Lower lobe of right lung (tissue), 2 donors: ENCODE results near the gene DNAI1. TPM values are rescaled to one million over a fixed set of nuclear protein-coding genes. Genes with fewer than 3 reads are reported as not detected.

Experiments used
- ATAC-seq, 2 donors: fragments of 200-7000 bp; cut with Tn5 transposase; one replicate each; pipeline ENCODE4 v1.9.1; 2020 to 2022; ENCODE audit warnings: mild to moderate bottlenecking in 2 of 2, moderate library complexity in 2 of 2
- DNase-seq: peaks from one replicate; pipeline ENCODE4 v3.0.0-alpha.2; 2020
- H3K27ac ChIP-seq: fragments of 200-600 bp; one replicate; pipeline ENCODE4 v1.8.0; 2022
- H3K27me3 ChIP-seq: fragments of 200-600 bp; one replicate; pipeline ENCODE4 v1.8.0; 2022; ENCODE audit warnings: low read depth
- H3K36me3 ChIP-seq: fragments of 200-600 bp; one replicate; pipeline ENCODE4 v1.8.0; 2022; ENCODE audit warnings: mild to moderate bottlenecking
- H3K4me1 ChIP-seq: fragments of 200-600 bp; one replicate; pipeline ENCODE4 v1.8.0; 2022
- H3K4me3 ChIP-seq: fragments of 200-600 bp; one replicate; pipeline ENCODE4 v1.8.0; 2022; ENCODE audit warnings: mild to moderate bottlenecking
- H3K9me3 ChIP-seq: fragments of 200-600 bp; one replicate; pipeline ENCODE4 v1.8.0; 2022
- intact Hi-C: fragments of 100-400 bp; cut with DNase I; formaldehyde crosslinking; loops from one replicate; pipeline ENCODE4 v1.11.0; 2022
- total RNA-seq: library from RNA; stranded (reverse); fragmentation: NEBNext Ultra II Directional; extraction: Animal tissue kit (Norgen Biotek cat#: 25700); gene quantifications from one replicate; pipeline ENCODE4 v1.2.1, GENCODE V29; 2021
- TF ChIP-seq, protein P1 (sequence below): fragments of 200-600 bp; IDR thresholded peaks from one replicate; pipeline ENCODE4 v1.8.0; 2022; ENCODE audit warnings: antibody characterized with exemption, mild to moderate bottlenecking
- donor health status: DM: no; HTN: yes; CAD: no; lungs with severe emphysema.

Gene DNAI1
- total RNA-seq, 1 donor from 2014 or later: 13.5 TPM

GRCh38 chr9:34443976-34444375 lies 14.6 kb upstream of the DNAI1 start:
- no peak overlapping the region for H3K4me3 ChIP-seq
- H3K27ac ChIP-seq: no peak overlapping the region
- intact Hi-C loops: no loop called here
- H3K27me3 ChIP-seq: no peaks in the 10 kb centered on the region
- peaks cover 28% of the 10 kb centered on the region for H3K4me1 ChIP-seq
- TF ChIP-seq, protein P1, sequence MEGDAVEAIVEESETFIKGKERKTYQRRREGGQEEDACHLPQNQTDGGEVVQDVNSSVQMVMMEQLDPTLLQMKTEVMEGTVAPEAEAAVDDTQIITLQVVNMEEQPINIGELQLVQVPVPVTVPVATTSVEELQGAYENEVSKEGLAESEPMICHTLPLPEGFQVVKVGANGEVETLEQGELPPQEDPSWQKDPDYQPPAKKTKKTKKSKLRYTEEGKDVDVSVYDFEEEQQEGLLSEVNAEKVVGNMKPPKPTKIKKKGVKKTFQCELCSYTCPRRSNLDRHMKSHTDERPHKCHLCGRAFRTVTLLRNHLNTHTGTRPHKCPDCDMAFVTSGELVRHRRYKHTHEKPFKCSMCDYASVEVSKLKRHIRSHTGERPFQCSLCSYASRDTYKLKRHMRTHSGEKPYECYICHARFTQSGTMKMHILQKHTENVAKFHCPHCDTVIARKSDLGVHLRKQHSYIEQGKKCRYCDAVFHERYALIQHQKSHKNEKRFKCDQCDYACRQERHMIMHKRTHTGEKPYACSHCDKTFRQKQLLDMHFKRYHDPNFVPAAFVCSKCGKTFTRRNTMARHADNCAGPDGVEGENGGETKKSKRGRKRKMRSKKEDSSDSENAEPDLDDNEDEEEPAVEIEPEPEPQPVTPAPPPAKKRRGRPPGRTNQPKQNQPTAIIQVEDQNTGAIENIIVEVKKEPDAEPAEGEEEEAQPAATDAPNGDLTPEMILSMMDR: no peak
- no peaks in the 10 kb centered on the region for H3K9me3 ChIP-seq
- ATAC-seq: no peak
- no peak for DNase-seq
- no peaks in the 10 kb centered on the region for H3K36me3 ChIP-seq

DNA sequence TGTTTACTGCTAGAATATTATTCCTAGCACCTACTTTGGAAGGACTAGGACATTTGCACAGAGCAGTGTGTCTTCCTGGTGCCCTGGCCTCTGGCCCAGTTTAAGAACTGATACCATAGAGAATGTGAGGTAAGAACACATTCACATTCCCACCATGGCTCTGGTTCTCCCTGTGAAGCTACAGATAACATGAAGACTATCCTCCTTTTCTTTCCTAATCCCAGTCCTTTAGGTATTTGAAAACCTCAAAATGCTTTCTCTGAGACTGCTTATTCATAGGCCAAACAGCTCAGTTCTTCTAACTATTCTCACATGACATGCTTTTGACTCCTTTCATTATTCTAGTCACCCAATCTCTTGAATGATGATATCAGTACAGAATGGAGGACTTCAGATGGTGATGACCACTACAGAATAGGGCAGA lies 12.1 kb upstream of the DNAI1 start:
- Histone ChIP-seq H3K4me3 (no peak overlapping the region), H3K9me3 (no peaks in the 10 kb centered on the region), H3K27me3 (no peaks in the 10 kb centered on the region), H3K27ac (no peak overlapping the region), H3K4me1 (peaks cover 13% of the 10 kb centered on the region), H3K36me3 (no peaks in the 10 kb centered on the region)
- ATAC-seq (no peak), DNase-seq (no peak)
- TF ChIP-seq, protein P1: no peak
- intact Hi-C loops: no loop called here

- intact Hi-C loops: no loop called here
- TF ChIP-seq, protein P1: no peak
- no peaks in the 10 kb centered on the region for H3K27me3 ChIP-seq
- H3K9me3 ChIP-seq: no peaks in the 10 kb centered on the region
- no peaks in the 10 kb centered on the region for H3K36me3 ChIP-seq
- no peak overlapping the region for H3K27ac ChIP-seq
- no peak for DNase-seq
- H3K4me1 ChIP-seq: peaks cover 8% of the 10 kb centered on the region
- H3K4me3 ChIP-seq: no peak overlapping the region
- no peak for ATAC-seq
Observed at GRCh38 chr9:34446951-34447350, 11.7 kb upstream of the DNAI1 start.

DNA sequence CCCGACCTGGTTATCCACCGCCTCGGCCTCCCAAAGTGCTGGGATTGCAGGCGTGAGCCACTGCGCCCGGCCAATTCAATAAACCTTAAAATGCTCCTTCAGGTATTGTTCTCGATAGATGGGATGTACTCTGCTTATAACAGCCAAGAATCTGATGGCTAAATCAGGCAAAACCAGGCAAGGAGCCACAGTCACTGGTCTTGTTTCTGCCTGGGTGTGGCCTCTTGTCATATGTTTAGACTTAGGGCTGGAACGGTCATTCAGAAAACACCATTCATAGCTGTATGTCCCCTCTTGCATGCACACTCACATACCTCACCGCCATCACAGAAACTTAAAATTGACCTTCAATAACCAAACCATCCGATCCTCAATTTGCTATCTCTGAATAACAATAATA lies 8.0 kb upstream of the DNAI1 start:
- TF ChIP-seq, protein P1: no peak
- H3K36me3 ChIP-seq: no peaks in the 10 kb centered on the region
- peaks cover 6% of the 10 kb centered on the region for H3K4me1 ChIP-seq
- H3K9me3 ChIP-seq: no peaks in the 10 kb centered on the region
- no peak overlapping the region for H3K27ac ChIP-seq
- H3K4me3 ChIP-seq: no peak overlapping the region
- ATAC-seq (no peak), DNase-seq (no peak)
- intact Hi-C loops: no loop called here
- H3K27me3 ChIP-seq: no peaks in the 10 kb centered on the region

DNA sequence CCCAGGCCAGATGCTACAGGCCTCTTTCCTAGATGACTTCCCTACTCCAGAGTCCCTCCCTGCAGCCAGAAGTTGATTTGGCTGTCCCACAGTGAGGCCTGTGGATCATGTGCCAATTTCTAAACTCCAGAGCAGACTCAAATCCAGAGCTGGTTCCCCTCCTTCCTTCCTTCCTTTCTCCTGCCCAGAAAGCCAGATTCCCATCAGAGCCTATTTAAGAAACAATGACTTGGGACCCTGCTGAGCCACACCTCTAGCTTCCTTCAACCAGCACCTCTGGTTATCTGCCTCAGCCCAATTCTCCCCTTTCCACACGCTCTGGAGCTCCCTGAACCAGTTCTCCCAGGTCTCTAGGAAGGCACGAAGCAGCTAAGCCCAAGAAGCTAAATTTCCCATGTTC lies 7.5 kb upstream of the DNAI1 start:
- no peak for ATAC-seq
- DNase-seq: no peak
- intact Hi-C loops: no loop called here
- Histone ChIP-seq H3K27ac (no peak overlapping the region), H3K4me3 (no peak overlapping the region), H3K4me1 (peaks cover 11% of the 10 kb centered on the region), H3K27me3 (no peaks in the 10 kb centered on the region), H3K9me3 (no peaks in the 10 kb centered on the region), H3K36me3 (no peaks in the 10 kb centered on the region)
- TF ChIP-seq, protein P1: no peak

- Histone ChIP-seq H3K27ac (no peak overlapping the region), H3K36me3 (no peaks in the 10 kb centered on the region), H3K4me1 (peaks cover 15% of the 10 kb centered on the region), H3K9me3 (no peaks in the 10 kb centered on the region), H3K27me3 (no peaks in the 10 kb centered on the region), H3K4me3 (no peak overlapping the region)
- ATAC-seq (no peak), DNase-seq (no peak)
- TF ChIP-seq, protein P1: no peak
- intact Hi-C loops: no loop called here
Observed at GRCh38 chr9:34451545-34451944, 7.1 kb upstream of the DNAI1 start.
